Liver (tissue), 3 donors: ENCODE results near the gene HNRNPC.

Source experiments
- CTCF ChIP-seq: fragments of 150-350 bp; IDR thresholded peaks from 2 replicates; pipeline ENCODE4 v1.5.1; 2017; ENCODE audit warnings: improper control_type of control experiment, low read depth, low read length; ENCODE audit not compliant: missing input control
- FOXA1 ChIP-seq: IDR thresholded peaks from 2 replicates; pipeline ENCODE4 v1.6.1; 2016; ENCODE audit warnings: antibody characterized with exemption
- GABPA ChIP-seq, 2 donors: IDR thresholded peaks in 1 of 2; conservative IDR thresholded peaks in 1 of 2; 2 replicates each; pipeline ENCODE4 v1.6.1; 2016; ENCODE audit warnings: antibody characterized with exemption in 2 of 2, mild to moderate bottlenecking in 1 of 2, moderate library complexity in 1 of 2
- MAX ChIP-seq: IDR thresholded peaks from 2 replicates; pipeline ENCODE4 v1.6.1; 2016; ENCODE audit warnings: antibody characterized with exemption
- ZBTB33 ChIP-seq: IDR thresholded peaks from 2 replicates; pipeline ENCODE4 v1.6.1; 2016; ENCODE audit warnings: antibody characterized with exemption
- donor health status: healthy.
- donor health status: healthy.

- TF ChIP-seq CTCF (no peak), GABPA (IDR thresholded peaks at IDR 0.05 in 1 of 2, conservative IDR thresholded peaks at IDR 0.05 in 1 of 2) (no peak), MAX (no peak), FOXA1 (no peak), ZBTB33 (no peak)
Measured at GRCh38 chr14:21209185-21209584, 60.1 kb downstream of the HNRNPC start.
